Nephron progenitor cell (in vitro differentiated cells): Measurements from ENCODE around the gene SPSB3.
"Not testable (repeated sequence)": the region's sequence is repeated elsewhere in the genome, so short reads cannot be mapped to it uniquely, and the experiment has no call there.

Experiments used
- DNase-seq: peaks from one replicate; pipeline ENCODE4 v3.0.0; 2021
- H3K27ac Mint-ChIP-seq: 2 replicates; pipeline ENCODE4 v1.8.0; 2021; ENCODE audit warnings: mild to moderate bottlenecking, moderate library complexity, mixed read lengths
- H3K27me3 Mint-ChIP-seq: 2 replicates; pipeline ENCODE4 v1.8.0; 2021; ENCODE audit warnings: mild to moderate bottlenecking, low read depth, mixed read lengths; ENCODE audit not compliant: poor library complexity
- H3K36me3 Mint-ChIP-seq: 2 replicates; pipeline ENCODE4 v1.8.0; 2021; ENCODE audit warnings: low read depth, mixed read lengths
- H3K4me1 Mint-ChIP-seq: 2 replicates; pipeline ENCODE4 v1.8.0; 2021; ENCODE audit warnings: mixed read lengths
- H3K4me3 Mint-ChIP-seq: 2 replicates; pipeline ENCODE4 v1.8.0; 2021; ENCODE audit warnings: mild to moderate bottlenecking, moderate library complexity, mixed read lengths
- H3K9me3 Mint-ChIP-seq: 2 replicates; pipeline ENCODE4 v1.8.0; 2021; ENCODE audit warnings: mild to moderate bottlenecking, moderate library complexity, mixed read lengths
- CTCF ChIP-seq: fragments of 200-600 bp; sonication (generic); IDR thresholded peaks from 2 replicates; pipeline ENCODE4 v1.5.0; 2021; ENCODE audit warnings: antibody characterized with exemption

Gene SPSB3

GRCh38 chr16:1740234-1740633, 42.1 kb downstream of the SPSB3 start:
- no peak for DNase-seq
- Mint-ChIP-seq H3K4me1 (no peaks in the 10 kb centered on the region), H3K4me3 (no peak overlapping the region), H3K27ac (no peak overlapping the region), H3K36me3 (peaks cover 6% of the 10 kb centered on the region), H3K27me3 (no peaks in the 10 kb centered on the region), H3K9me3 (no peaks in the 10 kb centered on the region)
- no peak for TF ChIP-seq CTCF

- no peak overlapping the region for H3K27ac Mint-ChIP-seq
Measured at GRCh38 chr16:1734816-1735215, 47.6 kb downstream of the SPSB3 start.

GRCh38 chr16:1734123-1734522, 48.2 kb downstream of the SPSB3 start:
- DNase-seq: no peak
- Mint-ChIP-seq H3K4me1 (no peaks in the 10 kb centered on the region), H3K36me3 (peaks cover 6% of the 10 kb centered on the region), H3K9me3 (no peaks in the 10 kb centered on the region), H3K27me3 (peaks cover 3% of the 10 kb centered on the region), H3K27ac (no peak overlapping the region), H3K4me3 (no peak overlapping the region)
- no peak for TF ChIP-seq CTCF

More at GRCh38 chr16:1734816-1735215, 47.6 kb downstream of the SPSB3 start:
- no peak overlapping the region for H3K4me3 Mint-ChIP-seq
- no peaks in the 10 kb centered on the region for H3K4me1 Mint-ChIP-seq
- H3K9me3 Mint-ChIP-seq: no peaks in the 10 kb centered on the region
- TF ChIP-seq CTCF: no peak
- peaks cover 6% of the 10 kb centered on the region for H3K36me3 Mint-ChIP-seq
- H3K27me3 Mint-ChIP-seq: peaks cover 3% of the 10 kb centered on the region
- DNase-seq: no peak

GRCh38 chr16:1732551-1732987, 49.8 kb downstream of the SPSB3 start:
- H3K27me3 Mint-ChIP-seq, H3K27ac Mint-ChIP-seq, DNase-seq, H3K9me3 Mint-ChIP-seq, H3K4me1 Mint-ChIP-seq, H3K4me3 Mint-ChIP-seq: not testable (repeated sequence)
- peaks cover 12% of the 10 kb centered on the region for H3K36me3 Mint-ChIP-seq

GRCh38 chr16:1732071-1732470, 50.3 kb downstream of the SPSB3 start:
- Mint-ChIP-seq H3K4me3 (no peak overlapping the region), H3K4me1 (no peaks in the 10 kb centered on the region), H3K9me3 (no peaks in the 10 kb centered on the region), H3K36me3 (peaks cover 17% of the 10 kb centered on the region), H3K27me3 (peaks cover 3% of the 10 kb centered on the region), H3K27ac (no peak overlapping the region)
- TF ChIP-seq CTCF: no peak
- no peak for DNase-seq

GRCh38 chr16:1731603-1732002, 50.8 kb downstream of the SPSB3 start:
- Mint-ChIP-seq H3K27me3 (peaks cover 3% of the 10 kb centered on the region), H3K4me1 (no peaks in the 10 kb centered on the region), H3K4me3 (no peak overlapping the region), H3K27ac (no peak overlapping the region), H3K36me3 (peaks cover 21% of the 10 kb centered on the region), H3K9me3 (no peaks in the 10 kb centered on the region)
- TF ChIP-seq CTCF: no peak
- no peak for DNase-seq
